Stimulated activated CD8-positive, alpha-beta memory T cell treated with anti-CD3 and anti-CD28 coated beads, Interleukin-15, amount 100 ng/mL, for 48 hours (primary cell): ENCODE data around the gene PNLDC1.
A peak's percentile ranks its signal among the peaks of the same experiment; 100 is the strongest.

ENCODE experiments used
- DNase-seq, 2 donors: peaks; one replicate each; pipeline ENCODE4 v3.0.0-alpha.2; 2020; ENCODE audit warnings: low read depth in 2 of 2

The PNLDC1 gene, protein sequence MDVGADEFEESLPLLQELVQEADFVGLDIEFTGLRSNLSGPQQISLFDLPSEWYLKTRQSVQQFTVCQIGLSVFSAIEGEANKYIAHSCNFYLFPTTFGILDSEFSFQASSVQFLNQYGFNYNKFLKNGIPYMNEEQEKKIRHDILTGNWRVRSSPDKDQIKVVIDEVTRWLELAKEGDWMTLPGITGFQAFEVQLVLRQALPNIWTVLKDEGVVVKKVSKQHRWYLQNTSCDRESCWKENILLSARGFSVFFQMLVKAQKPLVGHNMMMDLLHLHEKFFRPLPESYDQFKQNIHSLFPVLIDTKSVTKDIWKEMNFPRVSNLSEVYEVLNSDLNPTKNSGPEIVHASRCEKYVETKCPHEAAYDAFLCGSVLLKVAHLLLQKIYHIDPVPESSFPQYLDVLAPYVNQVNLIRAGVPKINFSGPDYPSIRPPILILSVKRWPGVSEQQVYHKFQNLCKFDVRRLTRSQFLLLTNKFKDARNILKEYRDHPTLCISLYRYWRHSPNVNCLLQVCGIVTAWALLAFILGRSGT

GRCh38 chr6:159800141-159800865, at the start of gene PNLDC1:
TSS of gene PNLDC1 (plus strand) at chr6:159800276. CDS start at chr6:159800308, 32 bp downstream.
- no peak for DNase-seq

DNA sequence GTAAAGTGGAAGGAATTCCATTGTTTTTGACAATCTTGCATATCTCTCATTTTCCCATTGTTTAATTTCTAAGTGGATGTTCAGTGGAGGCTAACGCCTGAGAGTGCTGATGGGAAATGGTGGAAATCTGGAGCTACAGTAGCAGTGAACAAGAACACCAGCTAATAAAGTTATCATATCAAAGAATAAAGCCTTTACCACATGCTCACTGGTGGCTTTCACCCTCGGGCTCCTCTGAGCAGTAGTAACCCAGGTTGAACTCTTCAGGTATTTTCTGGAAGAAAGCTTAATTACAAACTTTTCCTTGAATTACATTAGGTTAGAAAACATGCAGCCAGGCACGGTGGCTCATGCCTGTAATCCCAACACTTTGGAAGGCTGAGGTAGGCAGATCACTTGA, 48.6 kb upstream of the PNLDC1 start:
- DNase-seq = no peak

- no peak for DNase-seq
Measured at GRCh38 chr6:159753081-159753872, 46.8 kb upstream of the PNLDC1 start.

DNA sequence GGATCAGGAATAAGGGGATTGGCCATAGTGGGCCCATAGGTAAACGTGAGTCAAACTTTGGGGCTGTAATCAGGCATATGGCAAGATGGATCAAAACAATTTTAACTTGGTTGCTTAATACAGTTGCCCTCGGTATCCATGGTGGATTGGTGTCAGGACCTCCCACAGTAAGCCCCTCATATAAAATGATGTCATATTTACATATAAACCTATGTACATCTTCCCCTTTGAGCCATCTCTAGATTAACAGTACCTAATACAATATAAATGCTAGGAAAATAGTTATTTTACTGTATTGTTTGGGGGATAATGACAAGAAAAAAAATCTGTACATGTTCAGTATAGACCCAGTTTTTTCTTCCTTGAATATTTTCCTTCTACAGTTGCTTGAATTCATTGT, 45.7 kb upstream of the PNLDC1 start:
- no peak for DNase-seq

DNA sequence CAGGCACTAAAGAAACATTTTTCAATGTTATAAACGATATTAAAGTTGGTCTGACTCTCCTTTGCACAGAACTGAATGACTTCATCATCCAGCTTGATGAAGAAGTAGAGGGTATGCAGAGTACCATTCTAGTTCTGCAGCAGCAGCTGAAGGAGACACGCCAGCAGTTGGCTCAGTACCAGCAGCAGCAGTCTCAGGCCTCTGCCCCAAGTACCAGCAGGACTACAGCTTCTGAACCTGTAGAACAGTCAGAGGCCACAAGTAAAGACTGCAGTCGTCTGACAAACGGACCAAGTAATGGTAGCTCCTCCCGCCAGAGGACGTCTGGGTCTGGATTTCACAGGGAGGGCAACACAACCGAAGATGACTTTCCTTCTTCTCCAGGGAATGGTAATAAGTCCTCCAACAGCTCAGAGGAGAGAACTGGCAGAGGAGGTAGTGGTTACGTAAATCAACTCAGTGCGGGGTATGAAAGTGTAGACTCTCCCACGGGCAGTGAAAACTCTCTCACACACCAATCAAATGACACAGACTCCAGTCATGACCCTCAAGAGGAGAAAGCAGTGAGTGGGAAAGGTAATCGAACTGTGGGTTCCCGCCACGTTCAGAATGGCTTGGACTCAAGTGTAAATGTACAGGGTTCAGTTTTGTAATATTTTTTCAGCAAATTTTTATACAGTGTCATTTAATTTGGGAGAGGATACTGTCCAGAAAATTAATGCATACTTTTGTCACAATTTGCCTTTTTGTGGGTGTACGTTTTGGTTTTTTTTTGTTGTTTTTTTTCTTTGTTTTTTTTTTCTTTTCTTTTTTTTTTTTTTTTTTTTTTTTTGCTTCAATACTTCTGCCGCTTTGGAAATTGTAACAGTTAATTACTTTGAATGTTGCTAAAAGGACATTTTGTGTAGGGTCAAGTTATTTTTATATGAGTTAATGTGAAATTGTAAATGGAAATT, 44.8 kb upstream of the PNLDC1 start:
- no peak for DNase-seq

DNA sequence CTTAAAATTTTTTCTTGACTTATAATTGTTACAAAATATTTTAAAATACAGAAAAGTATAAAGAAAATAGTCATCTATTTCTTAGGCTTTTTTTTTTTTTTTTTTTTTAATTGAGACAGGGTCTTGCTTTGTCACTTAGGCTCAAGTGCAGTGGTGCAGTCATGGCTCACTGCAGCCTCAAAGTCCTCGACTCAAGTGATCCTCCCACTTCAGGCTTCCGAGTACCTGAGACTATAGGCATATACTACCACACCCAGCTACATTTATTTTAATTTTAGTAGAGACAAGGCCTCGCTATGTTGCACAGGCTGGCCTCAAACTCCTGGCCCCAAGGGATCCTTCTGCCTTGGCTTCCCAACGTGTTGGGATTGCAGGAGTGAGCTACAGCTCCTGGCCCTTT, 43.6 kb upstream of the PNLDC1 start:
- no peak for DNase-seq

DNA sequence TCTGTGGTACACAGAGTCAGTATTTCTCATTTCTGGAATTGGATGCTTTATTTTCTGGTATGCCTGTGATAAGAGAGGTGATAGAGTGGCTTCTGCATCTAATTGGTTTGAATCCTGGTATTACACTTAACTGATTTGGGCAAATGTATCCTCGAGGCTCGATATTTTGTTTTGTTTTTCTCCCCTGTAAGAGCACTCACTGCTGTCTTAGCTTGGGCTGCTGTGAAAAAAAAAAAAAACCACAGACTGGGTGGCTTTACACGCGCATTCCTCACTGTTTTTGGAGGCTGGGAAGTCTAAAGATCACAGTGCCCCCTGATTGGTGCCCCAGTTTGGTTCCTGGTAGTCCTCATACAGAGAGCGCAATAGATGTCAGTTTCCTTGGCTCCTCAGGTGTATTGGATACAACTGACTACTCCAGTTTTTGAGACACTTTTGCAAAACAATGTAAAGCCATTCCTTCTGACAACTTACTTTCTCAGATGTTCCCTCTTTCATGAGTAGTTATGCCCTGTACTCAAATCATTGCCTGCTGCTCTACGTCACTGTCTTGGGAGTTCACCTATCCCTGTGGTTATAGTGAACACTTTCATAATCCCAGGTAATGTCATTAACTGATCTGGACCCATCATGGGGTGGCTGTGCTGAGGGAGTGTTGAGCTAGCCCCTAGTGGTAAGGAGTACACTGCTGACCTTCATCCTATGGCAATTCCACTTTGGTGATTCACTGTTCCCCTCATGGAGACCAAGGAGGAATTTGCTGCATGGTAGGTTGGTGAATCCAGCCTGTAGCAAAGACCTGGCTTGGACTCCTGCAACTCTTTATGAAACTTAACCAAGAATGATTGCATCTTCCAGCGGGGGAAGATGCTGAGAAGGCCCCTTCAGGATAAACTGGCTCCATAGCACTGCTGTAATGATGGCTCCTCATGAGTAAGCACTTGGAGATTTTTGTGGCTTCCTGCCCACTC, 41.8 kb upstream of the PNLDC1 start:
- no peak for DNase-seq

DNA sequence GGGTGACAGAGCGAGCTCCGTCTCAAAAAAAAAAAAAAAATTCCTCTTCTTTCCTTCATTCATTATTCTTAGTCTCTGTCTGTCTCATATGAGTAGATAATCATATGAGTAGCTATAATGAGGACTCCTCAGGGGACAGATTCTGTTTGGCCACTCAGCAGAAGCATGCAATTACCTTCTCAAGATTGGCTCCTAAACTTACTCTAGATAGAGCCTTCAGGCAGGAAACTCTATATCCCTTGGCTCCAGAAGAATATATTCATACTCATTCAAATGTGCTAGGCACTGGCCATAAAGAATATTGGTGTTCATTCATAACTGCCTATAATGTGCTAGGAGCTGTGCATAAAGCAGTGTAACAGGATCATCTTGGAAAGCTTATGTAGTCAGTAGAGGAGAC, 40.4 kb upstream of the PNLDC1 start:
- no peak for DNase-seq

DNA sequence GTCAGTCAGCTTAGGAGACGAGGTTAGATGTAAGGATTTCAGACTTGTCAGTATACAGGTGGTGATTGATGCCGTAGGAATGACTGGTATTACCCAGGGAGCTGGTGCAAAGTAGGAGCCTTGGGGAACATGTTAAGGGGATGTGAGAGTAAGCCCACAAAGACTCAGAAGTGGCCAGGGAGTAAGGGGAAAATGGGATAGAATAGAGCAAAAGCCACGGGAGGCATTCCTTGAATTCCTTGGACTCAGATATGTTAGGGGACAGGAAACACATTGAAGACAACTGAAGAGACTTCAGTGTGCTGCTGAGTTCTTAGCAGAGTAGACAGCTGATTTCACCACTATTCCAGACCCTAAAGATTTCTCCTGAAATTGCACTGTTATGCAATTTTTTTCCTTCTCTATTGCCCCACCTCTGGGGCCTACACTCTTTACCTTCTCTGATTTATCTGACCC, 39.4 kb upstream of the PNLDC1 start:
- DNase-seq = no peak

DNA sequence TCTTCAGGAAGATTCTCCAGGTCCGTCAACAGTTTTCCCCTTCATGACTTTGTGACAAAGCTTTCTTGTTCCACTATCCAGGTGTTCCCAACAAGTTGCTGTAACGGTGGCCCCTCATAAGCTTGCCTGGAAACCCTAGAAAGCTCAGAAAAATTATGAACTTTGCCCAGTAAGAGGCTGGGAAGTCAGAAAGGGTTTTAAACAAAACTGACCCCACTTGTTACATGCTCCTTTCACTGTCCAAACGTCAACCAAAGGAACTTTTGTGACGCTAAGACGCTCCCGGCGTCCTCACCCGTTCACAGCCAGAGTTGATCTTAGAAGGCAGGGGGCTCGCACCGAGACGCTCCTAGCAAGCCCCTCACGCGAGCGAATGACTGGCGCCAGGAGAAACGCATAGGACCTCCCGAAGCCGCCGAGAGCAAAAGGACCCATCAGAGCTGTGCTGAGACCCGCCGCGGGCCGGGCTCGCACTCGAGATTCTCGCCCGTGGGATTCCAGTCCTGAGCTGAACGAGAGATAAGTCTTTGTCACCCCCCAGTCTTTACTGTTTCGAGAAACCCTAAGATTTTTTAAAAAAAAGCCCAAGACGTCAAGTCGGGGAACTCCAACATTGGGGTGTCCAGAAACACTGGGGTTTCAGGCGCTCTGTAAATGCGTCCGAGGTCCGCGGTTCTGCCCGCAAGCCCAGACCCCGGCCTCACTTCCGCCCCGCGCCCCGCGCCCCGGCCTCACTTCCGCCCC, 38.8 kb upstream of the PNLDC1 start:
- peak in 1 of 2 donors; percentile 8 for DNase-seq

GRCh38 chr6:159761873-159762680, 38.0 kb upstream of the PNLDC1 start, which contains the start of gene ACAT2:
TSS of gene ACAT2 (plus strand) at chr6:159762045. CDS start at chr6:159762088, 43 bp downstream.
- DNase-seq = peak; percentile 88

DNA sequence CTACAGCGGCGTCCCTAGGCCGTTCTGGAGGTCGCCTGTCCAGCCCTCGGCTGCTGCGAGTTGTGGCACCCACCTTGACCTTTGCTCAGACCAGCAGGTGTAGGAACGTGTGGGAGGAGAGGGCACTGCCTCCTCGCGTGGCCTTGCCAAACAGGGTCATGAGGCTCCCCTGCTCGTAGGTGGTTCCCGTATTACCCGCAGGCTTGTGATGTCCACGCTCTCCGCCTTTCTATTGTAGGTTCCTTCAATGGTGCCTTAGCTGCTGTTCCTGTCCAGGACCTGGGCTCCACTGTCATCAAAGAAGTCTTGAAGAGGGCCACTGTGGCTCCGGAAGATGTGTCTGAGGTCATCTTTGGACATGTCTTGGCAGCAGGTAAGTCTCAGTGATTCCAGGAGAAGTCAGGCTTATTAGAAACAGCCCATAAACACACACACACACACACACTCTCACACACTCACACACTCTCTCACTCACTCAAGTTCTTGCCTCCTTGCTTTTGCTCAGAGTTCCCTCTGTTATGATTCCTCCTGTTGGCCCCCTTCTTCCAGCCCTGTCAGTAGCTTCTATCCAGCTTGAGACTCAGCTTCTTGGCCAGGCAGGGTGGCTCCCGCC, 37.3 kb upstream of the PNLDC1 start:
- DNase-seq = no peak

- no peak for DNase-seq
Measured at GRCh38 chr6:159766906-159767305, 33.2 kb upstream of the PNLDC1 start.

DNA sequence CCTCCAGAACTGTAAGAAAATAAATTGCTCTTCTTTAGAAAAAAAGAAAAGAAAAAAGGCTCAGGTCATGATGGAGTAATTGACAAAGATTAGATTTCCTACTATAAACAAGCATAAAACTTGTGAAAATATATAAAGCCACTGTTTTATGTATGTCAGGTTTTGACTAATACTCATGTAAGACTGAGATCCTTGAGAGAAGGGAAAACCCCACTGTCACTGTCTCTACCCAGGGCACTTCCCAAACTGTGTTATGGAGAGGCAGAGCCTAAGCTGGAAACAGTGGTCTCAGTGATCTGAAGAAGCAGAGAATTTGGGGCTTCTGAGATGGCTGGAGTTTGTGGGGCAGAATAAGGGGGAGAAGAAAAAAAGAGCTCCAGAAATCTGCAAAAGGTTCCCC, 30.6 kb upstream of the PNLDC1 start:
- DNase-seq = no peak

GRCh38 chr6:159772196-159772595, 27.9 kb upstream of the PNLDC1 start:
- no peak for DNase-seq

- DNase-seq = no peak
Measured at GRCh38 chr6:159777240-159777904, 22.7 kb upstream of the PNLDC1 start.

- no peak for DNase-seq
Measured at GRCh38 chr6:159778131-159778530, 21.9 kb upstream of the PNLDC1 start.
